NCI-H226 (cell line): Measurements from ENCODE around the gene FAM72C.
"Not testable (repeated sequence)": the region's sequence is repeated elsewhere in the genome, so short reads cannot be mapped to it uniquely, and the experiment has no call there.

Experiments
- DNase-seq: peaks from one replicate; pipeline ENCODE4 v3.0.0-alpha.2; 2015

The FAM72C gene

DNA sequence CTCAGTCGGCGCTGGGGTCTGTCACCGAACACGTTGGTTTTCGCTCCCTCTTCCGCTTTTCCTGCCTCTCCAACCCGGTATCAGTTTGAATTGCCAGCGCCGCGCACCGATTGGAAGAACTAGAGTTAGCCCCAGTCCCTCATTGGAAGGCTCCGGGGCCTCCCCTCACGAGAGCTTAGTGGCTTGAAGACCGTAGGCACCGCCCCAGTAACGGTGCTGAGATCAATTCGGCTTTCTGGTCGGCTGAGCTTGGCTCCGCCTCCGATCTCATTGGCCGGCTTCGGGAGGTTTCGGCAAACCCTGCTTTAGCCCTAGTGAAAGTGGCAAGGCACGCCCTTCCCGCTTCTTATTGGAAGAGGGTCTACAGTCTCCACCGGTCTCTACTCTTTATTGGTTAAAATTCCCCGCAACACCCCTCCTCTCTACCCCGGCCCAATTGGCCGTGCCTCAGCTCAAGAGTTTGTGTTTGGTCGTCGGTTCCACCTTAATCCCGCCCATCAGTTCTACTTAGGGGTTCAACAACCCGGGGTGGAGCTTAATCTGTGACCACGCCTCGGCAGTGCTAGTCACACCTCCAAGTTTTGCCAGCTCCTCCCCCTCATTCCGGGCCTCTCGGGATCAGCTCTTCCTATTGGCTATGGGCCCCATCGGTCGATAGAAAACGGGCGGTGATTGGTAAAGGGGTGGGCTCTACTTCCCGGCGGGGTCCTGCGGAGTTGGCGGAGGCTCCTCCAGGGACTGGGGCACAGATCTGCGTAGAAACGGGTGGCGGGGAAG lies at the start of gene FAM72C:
Gene FAM72C (minus strand): TSS at position 63 of the 777 bp plus-strand sequence. CDS start 845 bp downstream, outside the sequence.
- not testable (repeated sequence) for DNase-seq

DNA sequence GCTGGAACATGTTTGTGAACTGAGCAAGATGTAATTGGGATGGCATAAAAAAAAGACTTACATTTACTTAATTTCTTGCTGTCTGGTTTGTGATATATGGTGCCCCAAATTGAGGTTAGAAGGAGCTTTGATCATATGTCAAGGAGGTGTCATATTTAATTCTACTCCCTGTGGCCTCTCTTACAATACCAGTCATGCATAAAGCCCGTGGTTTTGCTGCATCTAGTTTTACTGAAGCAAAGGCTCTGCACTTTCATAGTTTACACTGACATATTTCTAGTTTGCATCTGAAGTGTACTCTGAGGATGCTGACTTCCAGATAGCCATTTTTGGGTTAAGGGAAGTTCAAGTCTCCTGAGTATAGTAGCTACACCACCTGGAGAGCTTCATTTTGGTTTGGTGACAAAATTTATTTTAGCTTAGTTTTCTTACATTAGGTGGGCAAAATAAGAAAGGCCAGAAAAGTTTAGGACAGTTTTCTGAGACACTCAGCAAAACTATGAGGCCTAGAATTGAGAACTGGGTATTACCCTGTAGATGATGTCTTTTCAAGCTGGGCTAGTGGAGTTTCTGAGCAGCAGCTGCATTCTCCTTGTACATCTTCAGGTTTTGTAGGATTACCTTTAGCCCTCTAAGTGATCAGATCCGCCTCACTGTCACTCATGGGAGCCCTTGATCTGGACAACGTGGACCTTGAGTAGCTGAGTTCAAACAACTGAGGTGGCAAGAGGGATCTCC lies 48.4 kb upstream of the FAM72C start:
- DNase-seq = not testable (repeated sequence)

DNA sequence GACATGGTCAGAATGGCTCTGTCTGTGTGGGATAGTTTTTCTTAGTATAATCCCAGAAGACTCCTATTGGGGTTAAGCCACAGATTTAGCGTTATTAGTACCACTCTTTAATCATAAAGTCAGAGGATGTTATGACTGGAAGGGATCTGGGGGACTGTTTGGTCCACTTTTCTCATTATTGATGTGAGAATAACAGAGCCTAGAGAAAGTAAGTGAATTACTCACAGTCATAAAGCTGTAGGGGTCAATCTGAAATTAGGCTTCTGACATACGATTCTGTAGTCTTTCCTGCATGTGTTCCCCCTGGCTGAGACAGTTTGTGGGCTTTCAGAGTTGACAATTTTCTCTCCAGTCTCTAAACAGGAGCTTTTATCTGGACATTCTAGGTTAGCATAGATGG lies 47.3 kb upstream of the FAM72C start:
- not testable (repeated sequence) for DNase-seq

DNA sequence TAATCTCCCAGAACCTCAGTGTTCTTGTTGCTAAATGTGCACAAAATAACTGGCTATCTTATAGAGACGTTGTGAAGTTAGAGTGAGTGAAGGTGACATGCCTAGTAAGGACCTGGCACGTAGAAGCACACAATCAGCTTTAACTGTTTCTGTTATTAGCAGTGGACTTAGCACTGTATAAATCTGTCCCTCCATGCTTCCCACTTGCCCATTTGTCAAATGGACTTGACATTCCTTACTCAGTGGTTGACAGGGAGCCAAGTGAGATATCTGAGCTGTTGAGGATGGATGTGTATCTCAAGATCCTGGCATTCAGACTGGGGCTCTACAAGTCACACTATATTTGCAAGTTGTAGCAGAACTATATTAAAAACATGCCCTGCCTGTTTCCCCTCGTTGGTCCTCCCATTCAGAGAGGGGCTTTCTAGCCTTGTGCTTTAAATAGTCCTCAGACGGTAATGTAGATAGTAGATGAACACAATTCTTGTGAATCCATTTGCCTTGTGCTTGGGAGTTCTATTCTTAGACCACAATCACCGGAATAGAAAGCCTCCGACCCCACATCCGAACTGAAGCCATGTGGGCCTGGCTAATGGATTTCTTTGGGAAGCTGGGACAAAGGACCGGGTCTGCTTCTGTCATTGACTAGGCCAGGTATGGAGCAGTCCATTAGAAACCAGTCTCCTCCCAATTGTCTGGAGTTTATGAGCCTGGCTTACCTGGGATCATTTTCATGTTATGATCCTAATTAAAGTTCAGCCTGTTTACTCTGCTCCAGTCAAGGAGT lies 43.6 kb upstream of the FAM72C start:
- DNase-seq = not testable (repeated sequence)

DNA sequence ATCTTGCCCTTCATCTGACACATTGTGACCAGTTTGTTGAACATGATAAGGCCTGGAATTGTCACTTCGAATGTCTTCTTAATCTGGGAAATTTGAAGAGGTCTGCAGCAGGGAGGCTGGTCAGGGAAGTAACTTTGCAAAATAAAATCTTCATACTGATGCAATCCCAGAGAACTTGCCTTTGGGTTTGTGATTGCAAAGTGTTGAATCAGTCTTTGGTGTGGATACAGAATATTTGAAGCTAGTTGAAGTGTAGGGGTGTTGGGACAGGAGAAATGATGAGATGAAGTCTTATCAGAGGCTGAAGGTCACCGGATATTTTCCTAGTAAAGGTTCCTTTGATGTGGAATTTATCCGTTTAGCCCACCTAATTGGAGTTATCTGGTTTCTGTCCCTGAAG lies 42.7 kb upstream of the FAM72C start:
- not testable (repeated sequence) for DNase-seq

DNA sequence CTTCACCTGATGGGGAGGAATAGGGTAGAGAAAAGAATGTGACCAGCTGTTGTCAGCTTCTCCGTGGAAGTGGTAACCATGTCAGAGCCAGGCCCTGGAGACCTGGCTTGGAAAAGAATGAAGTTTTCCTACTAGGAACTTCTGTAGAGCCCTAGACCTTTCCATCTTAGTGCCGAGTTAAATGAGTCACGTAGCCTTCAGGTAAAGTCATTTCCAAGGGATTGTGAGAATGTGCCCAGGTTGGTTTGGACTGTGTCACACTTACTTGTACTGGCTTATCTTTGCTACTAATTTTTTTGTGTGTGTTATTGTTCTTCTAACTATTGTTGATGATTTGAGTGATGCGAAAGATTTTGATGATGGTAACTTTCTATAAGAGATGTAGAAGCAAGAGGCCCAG lies 42.3 kb upstream of the FAM72C start:
- DNase-seq = not testable (repeated sequence)

DNA sequence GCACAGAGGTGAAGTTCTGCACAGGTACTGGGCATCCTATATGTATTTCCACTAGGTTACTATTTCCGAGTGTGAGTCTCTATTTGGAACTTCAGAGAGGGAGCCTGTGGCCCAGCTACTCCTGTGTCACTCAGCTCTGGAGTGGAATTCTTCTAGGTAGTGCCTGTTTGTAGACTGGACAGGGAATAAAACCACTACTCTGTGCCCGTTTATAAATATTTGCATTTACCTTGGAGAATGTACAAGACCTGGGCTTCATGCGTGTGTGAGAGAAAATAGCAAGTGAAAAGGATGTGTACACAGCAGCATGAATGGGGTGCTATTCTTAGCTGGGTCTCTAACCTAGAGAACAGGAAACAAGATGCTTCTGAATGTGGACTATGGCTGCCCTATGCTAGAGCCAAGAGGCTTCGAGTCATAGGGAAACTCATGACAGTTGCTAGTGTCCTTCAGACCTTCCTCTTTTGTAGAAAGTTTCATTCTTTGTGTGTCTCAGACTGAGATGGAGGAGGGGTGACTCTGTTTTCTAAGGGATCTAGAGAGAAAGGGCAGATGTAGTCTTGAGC lies 40.5 kb upstream of the FAM72C start:
- DNase-seq = not testable (repeated sequence)

DNA sequence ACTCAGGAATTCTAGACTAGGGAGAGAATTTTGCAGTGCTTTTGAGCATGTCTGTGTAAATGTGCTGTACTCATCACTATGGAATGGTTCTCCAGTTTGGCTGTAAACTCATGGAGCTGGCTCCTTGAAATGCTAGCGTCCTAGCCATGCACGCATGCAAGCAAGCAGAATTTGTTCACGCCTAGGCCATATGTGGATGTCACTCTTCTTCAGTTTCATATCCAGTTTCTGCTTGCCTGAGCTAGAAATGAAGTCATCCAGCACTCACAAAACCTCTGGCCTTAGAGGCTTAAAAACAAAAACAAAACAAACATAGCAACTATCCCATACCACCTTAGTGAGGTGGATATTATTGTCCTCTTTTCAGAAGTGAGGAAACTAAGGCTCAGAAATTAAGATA lies 37.6 kb upstream of the FAM72C start:
- DNase-seq = not testable (repeated sequence)

DNA sequence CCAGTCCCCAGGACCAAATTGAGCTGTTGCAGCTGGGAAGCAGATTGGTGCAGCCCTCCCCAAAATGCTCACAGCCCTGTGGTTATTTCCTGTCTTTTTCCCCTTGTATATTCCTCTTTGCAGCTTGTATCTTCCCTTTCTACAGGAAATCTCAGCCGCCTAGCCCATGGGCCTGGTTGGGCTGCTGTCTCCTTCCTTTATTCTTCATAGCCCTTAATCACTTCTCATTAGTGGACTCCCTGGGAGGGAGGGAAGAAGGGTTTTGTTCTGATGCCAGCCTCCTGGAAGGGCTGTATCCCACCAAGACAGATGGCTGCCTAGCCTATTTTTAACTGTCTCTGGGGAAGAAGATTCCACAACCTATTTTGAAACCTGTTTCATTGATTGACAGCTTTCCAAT lies 32.5 kb upstream of the FAM72C start:
- DNase-seq = not testable (repeated sequence)

DNA sequence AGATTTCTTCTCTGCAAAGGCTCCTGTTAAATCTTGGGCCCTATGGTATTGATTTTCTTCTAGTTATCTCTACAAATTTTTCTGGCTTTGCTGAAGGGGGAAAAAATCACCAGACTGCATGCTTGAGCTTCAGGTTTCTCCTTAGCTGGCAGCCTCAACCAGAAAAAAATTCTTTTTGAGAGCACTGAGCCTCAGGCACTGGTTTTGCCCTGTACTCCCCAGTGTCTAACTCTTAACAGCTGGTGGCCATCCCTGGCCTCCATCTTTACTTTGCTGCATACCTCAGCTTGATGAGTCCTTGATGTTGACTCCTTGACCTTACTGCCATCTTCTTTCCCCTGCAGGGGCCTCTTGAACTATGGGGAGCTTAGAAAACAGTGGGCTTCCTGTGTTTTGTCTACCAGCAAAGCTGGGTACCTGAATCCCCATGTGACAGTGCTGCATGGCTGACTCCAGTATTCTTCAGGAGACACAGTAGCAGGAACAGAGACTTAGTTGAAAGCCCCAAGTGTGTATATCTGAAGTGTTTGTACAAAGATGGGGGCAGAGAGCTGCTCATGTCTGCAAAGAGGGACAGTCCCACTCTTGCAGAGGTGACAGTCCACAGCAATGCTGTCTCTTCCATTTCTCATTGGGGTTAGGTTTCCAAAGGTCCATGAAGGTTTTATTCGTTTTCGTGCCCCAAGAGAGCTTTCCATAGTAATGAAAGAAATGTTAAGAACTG lies 31.7 kb upstream of the FAM72C start:
- not testable (repeated sequence) for DNase-seq

DNA sequence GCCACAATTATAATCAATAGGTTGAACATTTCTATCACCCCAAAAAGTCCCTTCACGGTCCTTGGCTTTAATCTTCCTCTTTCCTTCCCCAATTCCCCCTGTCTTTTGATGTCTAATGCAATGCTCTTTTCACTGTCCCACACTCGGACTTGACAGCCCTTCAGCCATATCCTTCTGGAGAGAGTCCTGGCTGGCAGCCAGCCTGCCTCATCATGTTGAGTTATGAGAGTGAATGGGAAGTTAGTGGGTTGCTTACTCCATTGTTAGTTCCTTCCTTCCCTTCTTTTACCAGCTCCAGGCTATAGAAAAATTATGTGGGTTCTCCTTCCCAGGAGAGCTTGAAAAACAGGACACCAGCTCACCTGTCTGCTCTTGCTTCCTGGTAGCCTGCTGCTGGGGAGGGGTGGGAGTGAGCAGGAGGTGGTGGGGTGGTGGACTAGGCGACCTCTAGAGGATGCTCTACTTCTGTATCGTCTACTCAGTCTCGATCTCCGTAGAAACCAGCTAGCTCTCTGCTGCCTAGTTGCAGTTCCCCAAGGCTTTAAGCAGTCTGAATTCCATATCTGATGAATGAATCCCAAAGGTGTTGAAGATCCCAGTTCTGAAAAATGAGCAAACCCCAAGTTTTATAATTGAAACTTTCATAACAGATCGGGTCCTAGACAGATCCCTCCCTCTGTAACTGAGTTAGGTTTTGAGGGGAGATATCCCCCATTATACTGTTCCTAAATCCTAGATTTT lies 30.5 kb upstream of the FAM72C start:
- peak; percentile 0 for DNase-seq

DNA sequence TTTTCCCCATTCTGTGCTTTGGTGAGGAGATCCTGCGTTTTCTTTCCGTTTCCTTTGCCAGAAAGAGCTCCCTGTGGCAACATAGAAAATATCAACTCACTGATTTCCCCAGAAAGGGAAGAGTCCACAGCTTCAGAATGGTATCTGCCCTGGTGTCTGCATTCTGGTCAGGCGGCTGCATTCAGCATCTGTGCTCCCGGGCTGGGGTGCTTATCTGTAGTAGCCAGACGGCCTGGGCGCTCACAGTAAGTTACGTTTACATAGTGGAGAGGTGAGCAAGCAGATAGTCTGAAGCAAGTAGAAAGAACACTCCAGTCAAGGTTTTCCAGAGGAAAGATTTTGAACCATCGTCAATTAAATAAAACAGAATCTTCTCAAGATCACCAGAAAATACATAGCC lies 29.3 kb upstream of the FAM72C start:
- not testable (repeated sequence) for DNase-seq

DNA sequence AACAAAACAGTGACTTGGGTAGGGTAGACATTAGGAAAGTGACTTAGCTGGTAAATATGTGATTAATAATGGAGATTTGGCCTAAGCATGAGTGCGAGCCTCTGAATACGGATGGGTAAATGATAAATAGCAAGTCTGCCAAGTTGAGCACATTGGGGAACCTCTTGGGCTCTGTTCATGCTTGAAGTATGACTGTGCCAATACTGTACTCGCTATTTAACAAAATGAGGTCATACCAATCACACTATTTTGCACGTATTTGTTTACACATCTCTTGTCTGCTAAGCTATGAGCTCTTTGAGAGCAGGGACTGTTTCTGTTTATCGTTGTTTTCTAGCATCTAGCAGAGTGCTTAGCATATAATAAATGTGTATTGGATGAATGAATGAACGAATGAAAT lies 24.2 kb upstream of the FAM72C start:
- DNase-seq = not testable (repeated sequence)

DNA sequence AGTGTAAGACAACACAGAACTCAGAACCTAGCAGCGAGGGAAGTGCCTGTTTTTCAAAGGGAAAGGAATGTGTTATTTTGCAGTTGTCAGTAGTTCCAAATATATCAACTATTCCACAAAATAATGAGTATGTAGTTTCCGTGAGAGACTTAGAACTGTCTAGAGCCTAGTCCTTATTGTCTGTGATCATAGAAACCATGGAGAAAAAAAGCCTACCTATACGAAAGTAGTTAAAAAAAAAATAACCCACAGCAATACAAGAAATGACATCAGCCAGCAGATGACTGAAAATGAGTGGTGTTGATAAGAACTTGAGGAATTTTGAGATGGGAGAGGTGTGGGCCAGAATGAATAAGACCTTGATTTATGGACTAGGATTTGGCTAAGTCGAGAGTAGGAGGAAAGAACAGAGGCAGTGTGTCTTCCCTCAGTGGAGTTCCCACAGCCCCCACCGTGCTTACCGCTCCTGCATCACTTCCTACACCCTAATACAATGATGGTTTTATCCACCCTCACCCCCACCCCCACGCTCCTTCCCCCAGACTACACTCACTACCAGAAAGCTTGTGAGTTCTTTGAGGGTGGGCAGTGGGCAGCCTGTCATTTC lies 21.6 kb upstream of the FAM72C start:
- DNase-seq = not testable (repeated sequence)

DNA sequence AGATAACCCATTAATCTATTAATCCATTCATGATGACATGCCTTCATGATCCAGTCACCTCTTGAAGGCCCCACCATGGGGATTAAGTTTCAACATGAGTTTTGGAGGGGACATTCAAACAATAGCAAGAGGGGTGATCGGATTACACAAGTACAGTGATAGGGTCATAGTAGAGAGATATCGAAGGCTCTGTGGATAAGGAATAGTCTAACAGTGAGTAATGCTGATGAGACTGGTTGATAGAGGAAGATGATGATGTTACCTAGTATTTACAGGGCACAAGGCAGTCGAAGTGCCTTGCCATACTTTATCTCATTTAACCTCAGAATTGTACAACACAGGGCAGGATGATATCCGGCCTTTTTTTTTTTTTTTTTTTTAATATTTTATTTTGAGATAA lies 18.9 kb upstream of the FAM72C start:
- DNase-seq = not testable (repeated sequence)

DNA sequence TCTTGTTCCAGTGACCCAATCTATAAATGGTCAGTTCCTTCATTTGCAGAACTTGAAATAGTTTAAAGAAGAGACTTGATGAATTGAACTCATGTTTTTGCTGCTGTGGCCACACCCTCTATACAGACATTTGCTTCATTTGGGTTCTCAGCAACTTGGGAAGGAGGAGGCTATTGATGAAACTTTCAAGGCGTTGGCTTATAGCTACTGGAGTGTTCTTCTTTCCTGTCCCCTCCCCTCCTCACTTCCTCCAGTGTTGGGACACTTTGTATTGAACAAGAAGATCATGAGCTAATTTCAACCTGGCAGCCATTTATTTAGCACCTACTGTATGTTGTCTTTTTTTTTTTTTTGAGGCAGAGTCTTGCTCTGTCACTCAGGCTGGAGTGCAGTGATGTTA lies 17.9 kb upstream of the FAM72C start:
- not testable (repeated sequence) for DNase-seq

DNA sequence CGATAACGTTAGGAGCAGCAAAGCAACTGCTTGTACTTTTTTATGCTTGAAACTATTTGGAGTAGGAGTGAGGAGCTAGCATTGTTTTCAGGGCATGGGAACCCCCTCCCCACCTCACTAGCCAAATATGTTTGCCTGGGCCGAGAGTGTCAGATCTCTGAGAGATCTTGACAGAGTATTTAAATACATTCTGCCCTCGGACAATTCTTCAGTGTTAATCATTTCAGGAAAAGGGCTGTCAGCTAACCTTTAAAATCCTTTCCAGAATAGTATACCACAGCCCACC lies 17.6 kb upstream of the FAM72C start:
- not testable (repeated sequence) for DNase-seq

DNA sequence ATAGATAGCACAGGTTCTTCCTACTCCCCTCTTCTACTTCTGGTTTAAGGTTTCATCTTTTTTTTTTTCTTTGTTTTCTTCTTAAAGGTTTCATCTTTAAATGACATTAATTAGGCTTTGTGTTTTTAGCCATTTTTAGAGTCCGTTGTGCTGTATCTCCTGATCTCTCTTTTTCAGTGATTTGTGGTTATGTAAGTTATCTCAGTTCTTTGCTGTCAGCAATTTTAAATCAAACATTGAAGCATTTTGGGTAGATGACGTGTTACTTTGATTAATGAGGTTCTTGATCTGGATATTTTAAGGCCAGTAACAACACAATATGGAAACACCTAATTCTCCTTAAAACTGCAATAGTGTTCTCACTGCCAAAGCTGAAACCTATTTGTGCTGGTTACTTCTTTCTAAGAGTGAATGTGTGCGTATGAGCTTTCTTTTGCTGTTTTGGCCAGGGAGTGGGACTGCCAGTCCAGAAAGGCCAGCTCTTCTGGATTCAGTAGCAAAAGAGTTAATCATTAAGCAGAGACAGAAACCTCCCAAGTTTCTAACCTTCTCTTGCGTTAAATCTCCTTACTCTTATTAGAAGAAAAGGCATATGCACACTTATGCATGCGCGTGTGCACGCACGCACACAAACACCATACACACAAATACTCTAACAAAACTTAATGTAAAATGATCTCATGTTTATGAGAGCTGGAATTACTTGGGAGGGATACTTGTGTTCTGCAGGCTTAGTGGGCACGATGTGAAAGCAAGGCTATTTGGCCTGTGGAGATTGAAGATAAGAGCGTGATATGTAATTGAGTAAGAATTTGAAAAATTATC lies 17.0 kb upstream of the FAM72C start:
- DNase-seq = not testable (repeated sequence)

DNA sequence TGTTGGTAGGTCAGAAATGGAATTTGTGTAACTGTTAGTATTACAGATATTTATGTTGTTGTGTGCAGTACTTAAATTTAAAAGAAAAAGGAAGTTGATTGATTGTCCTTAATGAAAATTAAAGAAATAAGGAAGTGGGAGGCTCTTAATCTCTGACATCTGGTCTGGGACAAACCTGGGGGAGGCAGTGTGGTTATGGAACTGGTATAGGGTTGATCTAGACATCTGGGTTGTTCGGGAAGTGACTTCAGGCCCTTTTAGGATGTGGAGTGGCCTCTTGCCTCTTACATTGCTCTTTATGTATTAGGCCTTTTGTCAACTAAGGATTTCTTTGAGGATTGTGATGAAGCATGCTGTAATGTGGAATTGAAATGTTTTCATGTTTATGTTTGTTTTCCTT lies 16.1 kb upstream of the FAM72C start:
- not testable (repeated sequence) for DNase-seq
